ENCODE data around the gene CGB1.
"Not testable (repeated sequence)": the region's sequence is repeated elsewhere in the genome, so short reads cannot be mapped to it uniquely, and the experiment has no call there.

Gene CGB1

DNA sequence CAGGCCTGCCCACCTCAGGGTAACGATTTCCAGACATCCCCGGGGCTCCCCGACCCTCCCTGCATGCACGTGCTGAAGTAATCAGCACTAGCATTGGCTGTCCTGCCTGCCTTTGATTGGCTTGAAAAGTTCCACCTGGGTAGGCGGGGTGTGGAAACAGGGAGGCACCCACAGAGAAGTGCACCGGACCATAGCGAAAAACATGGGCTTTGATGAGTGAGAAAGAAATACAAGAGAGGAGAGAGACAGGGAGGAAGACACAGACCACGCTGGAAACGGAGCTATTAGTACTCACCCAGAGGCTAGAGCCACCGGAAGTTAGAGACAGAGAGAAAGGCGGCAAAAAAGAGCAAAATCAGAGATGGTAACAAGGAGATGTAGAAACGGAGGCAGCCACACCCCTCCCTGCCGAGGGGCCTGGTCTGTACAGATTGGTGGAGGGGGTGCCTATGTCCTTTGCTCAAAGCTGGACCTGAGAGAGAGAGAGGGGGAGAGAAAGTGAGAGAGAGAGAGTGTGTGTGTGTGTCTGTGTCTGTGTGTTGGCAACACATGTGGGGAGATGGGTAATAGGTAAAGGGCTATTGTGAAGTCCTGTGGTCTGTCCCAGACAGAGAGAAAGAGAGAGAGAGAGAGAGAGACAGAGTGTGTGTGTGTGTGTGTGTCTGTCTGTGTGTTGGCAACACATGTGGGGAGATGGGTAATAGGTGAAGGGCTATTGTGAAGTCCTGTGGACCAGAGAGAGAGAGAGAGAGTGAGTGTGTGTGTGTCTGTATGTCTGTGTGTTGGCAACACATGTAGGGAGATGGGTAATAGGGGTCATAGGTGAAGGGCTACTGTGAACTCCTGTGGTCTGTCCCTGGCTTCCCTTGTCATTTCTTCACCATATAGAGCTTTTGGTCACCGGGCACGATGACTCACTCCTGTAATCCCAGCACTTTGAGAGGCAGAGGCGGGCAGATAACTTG is 15.5 kb downstream of the CGB1 start:
- TF ChIP-seq, protein P1, sequence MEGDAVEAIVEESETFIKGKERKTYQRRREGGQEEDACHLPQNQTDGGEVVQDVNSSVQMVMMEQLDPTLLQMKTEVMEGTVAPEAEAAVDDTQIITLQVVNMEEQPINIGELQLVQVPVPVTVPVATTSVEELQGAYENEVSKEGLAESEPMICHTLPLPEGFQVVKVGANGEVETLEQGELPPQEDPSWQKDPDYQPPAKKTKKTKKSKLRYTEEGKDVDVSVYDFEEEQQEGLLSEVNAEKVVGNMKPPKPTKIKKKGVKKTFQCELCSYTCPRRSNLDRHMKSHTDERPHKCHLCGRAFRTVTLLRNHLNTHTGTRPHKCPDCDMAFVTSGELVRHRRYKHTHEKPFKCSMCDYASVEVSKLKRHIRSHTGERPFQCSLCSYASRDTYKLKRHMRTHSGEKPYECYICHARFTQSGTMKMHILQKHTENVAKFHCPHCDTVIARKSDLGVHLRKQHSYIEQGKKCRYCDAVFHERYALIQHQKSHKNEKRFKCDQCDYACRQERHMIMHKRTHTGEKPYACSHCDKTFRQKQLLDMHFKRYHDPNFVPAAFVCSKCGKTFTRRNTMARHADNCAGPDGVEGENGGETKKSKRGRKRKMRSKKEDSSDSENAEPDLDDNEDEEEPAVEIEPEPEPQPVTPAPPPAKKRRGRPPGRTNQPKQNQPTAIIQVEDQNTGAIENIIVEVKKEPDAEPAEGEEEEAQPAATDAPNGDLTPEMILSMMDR (conservative IDR thresholded peaks at IDR 0.05; ENCODE audit: low read depth, low read length) = no peak
- peak; percentile 44 for DNase-seq (ENCODE audit: low read depth)
- H3K4me3 ChIP-seq (ENCODE audit: low read depth, low read length) = no peak overlapping the region

DNA sequence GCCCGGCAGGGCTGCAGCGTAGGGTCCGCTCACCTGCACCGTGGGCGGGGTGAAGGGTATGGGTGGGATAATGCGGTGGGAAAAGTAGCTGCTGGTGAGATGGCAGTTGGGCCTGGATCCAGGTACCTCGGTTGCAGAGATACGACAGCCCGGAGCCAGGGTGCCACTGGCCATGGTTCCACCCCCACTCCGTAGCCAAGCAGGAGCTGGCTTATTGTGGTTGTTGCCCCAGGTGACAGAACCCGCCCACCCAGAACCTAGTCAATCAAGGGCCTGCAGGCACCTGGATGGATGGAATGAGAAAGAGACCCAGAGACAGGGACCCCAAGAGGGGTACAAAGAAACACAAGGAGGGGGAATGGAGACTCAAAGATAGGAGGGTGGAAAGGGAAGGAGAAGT is 16.4 kb downstream of the CGB1 start:
- TF ChIP-seq, protein P1 (conservative IDR thresholded peaks at IDR 0.05; ENCODE audit: low read depth, low read length) = no peak
- no peak for DNase-seq (ENCODE audit: low read depth)
- no peak overlapping the region for H3K4me3 ChIP-seq (ENCODE audit: low read depth, low read length)

DNA sequence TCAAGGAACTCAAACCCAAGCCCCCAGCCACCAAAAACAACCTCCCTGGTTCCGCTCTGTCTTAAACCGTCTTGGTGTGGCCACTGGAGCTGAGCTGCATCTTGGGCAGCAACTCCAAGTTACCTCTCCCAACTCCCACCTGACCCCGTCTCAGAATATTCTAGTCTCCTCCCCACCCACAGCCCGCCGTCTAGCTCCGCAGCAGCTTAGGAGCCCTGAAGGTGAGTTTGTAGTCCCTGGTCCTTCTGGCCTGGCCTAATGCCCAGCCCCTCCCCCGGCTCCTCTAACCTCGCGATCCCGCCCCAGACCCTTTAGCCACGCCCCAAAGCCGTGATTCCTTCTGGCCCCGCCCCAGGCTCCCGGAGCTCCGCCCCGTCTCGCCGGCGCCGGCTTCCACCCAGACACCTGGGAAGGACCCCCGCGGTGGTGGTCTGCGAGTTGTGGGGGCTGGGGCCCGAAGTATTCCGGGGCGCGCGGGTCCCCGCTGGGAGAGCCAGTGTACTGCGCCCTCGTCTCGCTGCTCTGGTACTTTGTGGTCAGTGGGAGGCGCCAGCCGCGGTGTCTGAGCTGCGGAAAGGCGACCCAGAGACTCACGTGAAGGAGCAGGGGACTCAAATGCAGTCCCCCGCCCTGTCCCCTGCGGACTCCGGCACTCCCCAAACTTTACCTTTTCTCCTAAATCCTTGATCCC is 17.3 kb downstream of the CGB1 start:
- peak overlapping the region; percentile 47 for H3K4me3 ChIP-seq (ENCODE audit: low read depth, low read length)
- TF ChIP-seq, protein P1 (conservative IDR thresholded peaks at IDR 0.05; ENCODE audit: low read depth, low read length) = no peak
- DNase-seq (ENCODE audit: low read depth) = peak; percentile 45

DNA sequence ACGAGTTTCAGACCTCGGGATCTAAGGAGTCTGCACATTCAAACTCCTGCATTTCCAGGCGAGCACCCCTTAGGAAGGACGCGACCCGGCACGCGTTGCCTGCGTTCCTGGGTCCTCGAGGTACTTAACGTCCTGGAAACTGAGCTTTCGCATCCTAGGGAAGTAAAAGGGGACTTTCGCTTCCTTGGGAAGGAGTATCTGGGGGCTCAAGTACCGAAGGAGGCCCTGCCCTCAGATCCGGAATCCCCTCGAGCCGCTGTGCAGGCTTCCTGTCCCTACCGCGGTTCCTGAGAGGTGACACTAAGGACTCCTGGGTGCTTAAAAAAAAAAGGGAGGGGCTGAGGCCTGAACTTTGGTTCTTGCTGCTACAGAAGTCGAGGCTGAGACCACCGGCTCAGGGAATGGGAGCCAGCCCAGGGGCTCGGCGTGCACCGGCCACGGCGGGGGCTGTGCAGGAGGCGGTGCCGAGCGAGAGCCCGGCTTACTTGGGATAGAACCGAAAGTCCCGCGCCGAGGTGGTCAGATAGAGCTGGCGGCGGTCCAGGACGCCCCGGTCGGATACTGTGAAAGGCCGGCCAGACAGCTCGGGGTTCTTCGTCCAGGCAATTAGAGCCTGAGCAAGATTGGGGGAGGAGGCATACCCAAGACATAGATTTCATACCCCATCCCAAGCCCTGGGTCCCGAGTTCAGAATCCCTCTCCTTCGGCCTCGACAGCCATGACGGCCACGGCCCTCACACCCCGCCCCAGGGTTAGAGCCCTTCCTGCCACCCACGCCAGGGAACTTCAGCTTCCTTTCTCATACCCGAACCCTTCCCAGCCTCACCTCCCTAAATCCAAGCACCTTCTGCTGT is 18.1 kb downstream of the CGB1 start:
- peak overlapping the region; percentile 47 for H3K4me3 ChIP-seq (ENCODE audit: low read depth, low read length)
- DNase-seq (ENCODE audit: low read depth) = not testable (repeated sequence)

DNA sequence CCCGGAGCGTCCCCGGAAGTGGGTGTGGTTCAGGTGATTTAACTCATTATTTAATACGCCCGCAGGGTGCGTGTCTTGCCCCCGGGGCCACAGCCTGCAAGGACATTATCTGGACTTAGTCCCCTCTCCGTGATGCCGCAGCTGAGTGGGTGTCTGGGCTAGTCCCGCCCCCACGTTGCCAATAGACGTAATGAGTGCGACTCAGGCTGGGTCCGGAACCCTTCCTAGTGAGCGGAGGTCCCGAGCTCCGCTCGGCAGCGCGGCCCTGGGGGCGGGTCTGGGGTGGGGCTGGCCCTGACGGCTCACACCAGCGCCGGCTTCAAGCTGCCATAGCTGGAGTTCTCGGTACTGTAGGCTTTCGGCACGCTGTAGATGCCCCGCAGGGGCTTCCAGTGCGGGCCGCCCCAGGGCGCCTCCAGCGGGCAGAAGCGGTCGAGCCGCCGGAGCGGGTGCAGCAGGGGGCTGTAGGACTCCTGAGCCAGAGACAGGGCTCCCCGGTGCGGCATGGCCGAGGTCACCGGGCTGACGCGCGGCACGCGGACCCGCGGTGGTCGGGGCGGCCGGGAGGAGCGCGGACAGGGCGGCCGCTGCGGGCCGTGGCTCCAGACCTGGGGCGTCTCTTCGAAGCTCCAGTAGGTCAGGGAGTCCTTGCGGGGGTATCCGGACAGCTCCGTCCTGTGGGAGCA is 18.9 kb downstream of the CGB1 start:
- H3K4me3 ChIP-seq (ENCODE audit: low read depth, low read length) = peak overlapping the region; percentile 47
- DNase-seq (ENCODE audit: low read depth) = peak; percentile 62
- TF ChIP-seq, protein P1 (conservative IDR thresholded peaks at IDR 0.05; ENCODE audit: low read depth, low read length) = peak; percentile 61

DNA sequence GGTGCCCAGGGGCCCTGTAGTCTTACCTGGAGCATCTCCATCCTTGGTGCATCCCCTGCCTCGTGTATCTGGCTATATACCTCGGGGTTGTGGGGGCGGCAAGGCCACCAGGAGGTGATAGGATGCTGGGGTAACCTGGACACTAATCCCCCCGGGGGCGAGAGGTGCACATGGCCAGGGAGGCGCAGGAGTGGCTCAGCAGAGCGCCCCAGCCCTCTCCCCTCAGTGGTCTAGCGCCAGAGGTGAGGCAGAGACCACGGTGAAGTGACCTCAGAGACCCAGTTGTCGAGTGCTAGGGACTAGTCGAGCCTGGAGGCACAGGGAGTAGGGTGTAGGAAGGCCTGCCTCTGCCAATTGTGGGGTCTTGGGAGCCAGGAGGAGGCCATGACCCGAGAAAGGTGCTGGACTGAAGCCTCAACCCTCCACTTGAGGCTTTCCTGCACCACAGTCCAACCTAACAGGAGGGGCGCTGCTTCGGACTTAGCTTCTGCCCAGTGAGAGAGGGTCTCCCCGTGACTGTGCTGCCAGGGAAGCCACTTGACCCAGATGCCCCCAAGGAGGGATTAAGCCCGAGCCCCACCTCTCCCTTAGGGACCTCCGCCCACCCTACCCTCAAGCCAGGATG is 19.5 kb downstream of the CGB1 start, which contains the start of gene LHB:
Gene LHB, minus strand, starts transcription at position 51 of the 625 bp plus-strand sequence. Its CDS starts 10 bp downstream, at position 41.
- peak within 1 kb of the TSS; percentile 47 for H3K4me3 ChIP-seq (ENCODE audit: low read depth, low read length)
- DNase-seq (ENCODE audit: low read depth) = no peak
- TF ChIP-seq, protein P1 (conservative IDR thresholded peaks at IDR 0.05; ENCODE audit: low read depth, low read length) = no peak

All from choroid plexus epithelial cell (primary cell).